ENCODE data around the gene GPRIN2.

The GPRIN2 gene

GRCh38 chr10:46547541-46548497 is 8.6 kb downstream of the GPRIN2 start:
- DNase-seq: no peak

- no peak for DNase-seq
Observed at GRCh38 chr10:46546591-46547540, 9.6 kb downstream of the GPRIN2 start.

- DNase-seq: no peak
Observed at GRCh38 chr10:46545861-46546590, 10.4 kb downstream of the GPRIN2 start.

GRCh38 chr10:46544989-46545791 is 11.3 kb downstream of the GPRIN2 start:
- DNase-seq: no peak

GRCh38 chr10:46543466-46544377 is 12.7 kb downstream of the GPRIN2 start:
- no peak for DNase-seq

GRCh38 chr10:46542567-46543465 is 13.6 kb downstream of the GPRIN2 start:
- no peak for DNase-seq

- DNase-seq: no peak
Observed at GRCh38 chr10:46541735-46542566, 14.5 kb downstream of the GPRIN2 start.

GRCh38 chr10:46541017-46541661 is 15.3 kb downstream of the GPRIN2 start:
- DNase-seq: no peak

- no peak for DNase-seq
Observed at GRCh38 chr10:46540412-46541016, 15.9 kb downstream of the GPRIN2 start.

- DNase-seq: no peak
Observed at GRCh38 chr10:46539596-46540411, 16.7 kb downstream of the GPRIN2 start.

GRCh38 chr10:46538717-46539426 is 17.6 kb downstream of the GPRIN2 start:
- no peak for DNase-seq

- no peak for DNase-seq
Observed at GRCh38 chr10:46538155-46538554, 18.3 kb downstream of the GPRIN2 start.

- no peak for DNase-seq
Observed at GRCh38 chr10:46537309-46537708, 19.1 kb downstream of the GPRIN2 start.

- DNase-seq: no peak
Observed at GRCh38 chr10:46536781-46537180, 19.7 kb downstream of the GPRIN2 start.

- DNase-seq: no peak
Observed at GRCh38 chr10:46536171-46536570, 20.3 kb downstream of the GPRIN2 start.

Measured in NCI-H1930 (cell line).